ENCODE results near the gene DENND10. TPM values are rescaled to one million over a fixed set of nuclear protein-coding genes. Genes with fewer than 3 reads are reported as not detected.
"Not testable (repeated sequence)": the region's sequence is repeated elsewhere in the genome, so short reads cannot be mapped to it uniquely, and the experiment has no call there.

The DENND10 gene
- polyA plus RNA-seq, 3 donors: 11.7 to 38.8 (median 29.8) TPM

GRCh38 chr10:119153661-119154060, 49.7 kb downstream of the DENND10 start:
- WGBS, 3 donors: 95 to 97% (median 96%) methylated on average over 12 of the region's 12 CpGs
- no peak overlapping the region for H3K27ac ChIP-seq (ENCODE audit: low read depth, low read length)

GRCh38 chr10:119159332-119159731, 55.4 kb downstream of the DENND10 start:
- WGBS, 3 donors: 77 to 87% (median 85%) methylated on average over 8 of the region's 8 CpGs
- H3K27ac ChIP-seq (ENCODE audit: low read depth, low read length): no peak overlapping the region

GRCh38 chr10:119161680-119162451, 58.0 kb downstream of the DENND10 start:
- H3K27ac ChIP-seq (ENCODE audit: low read depth, low read length): no peak overlapping the region
- WGBS, 3 donors: 61 to 75% (median 62%) methylated on average over 11 of the region's 11 CpGs

- no peak overlapping the region for H3K27ac ChIP-seq (ENCODE audit: low read depth, low read length)
- WGBS, 3 donors: 90 to 92% (median 90%) methylated on average over 5 of the region's 5 CpGs
Measured at GRCh38 chr10:119162452-119163092, 58.7 kb downstream of the DENND10 start.

GRCh38 chr10:119165171-119166117, 61.5 kb downstream of the DENND10 start, which contains the start of gene SFXN4:
TSS of gene SFXN4 (minus strand) at chr10:119165714. CDS start at chr10:119165647, 67 bp downstream.
- WGBS, 3 donors: 0 to 1% (median 1%) methylated on average over 74 to 90 of the region's 90 CpGs
- peak within 1 kb of the TSS; percentile 30 for H3K27ac ChIP-seq (ENCODE audit: low read depth, low read length)

- 64 to 66% (median 66%) methylated on average over 7 of the region's 7 CpGs for WGBS, 3 donors
- H3K27ac ChIP-seq (ENCODE audit: low read depth, low read length): peak overlapping the region; percentile 30
Measured at GRCh38 chr10:119166118-119166500, 62.2 kb downstream of the DENND10 start.

GRCh38 chr10:119166564-119166963, 62.7 kb downstream of the DENND10 start:
- WGBS, 3 donors: 49 to 81% (median 55%) methylated on average over 8 of the region's 8 CpGs
- no peak overlapping the region for H3K27ac ChIP-seq (ENCODE audit: low read depth, low read length)

GRCh38 chr10:119167041-119167440, 63.1 kb downstream of the DENND10 start:
- no peak overlapping the region for H3K27ac ChIP-seq (ENCODE audit: low read depth, low read length)
- 81 to 85% (median 83%) methylated on average over 8 of the region's 8 CpGs for WGBS, 3 donors

GRCh38 chr10:119174109-119174508, 70.2 kb downstream of the DENND10 start:
- 46 to 89% (median 79%) methylated on average over 2 of the region's 2 CpGs for WGBS, 3 donors
- H3K27ac ChIP-seq (ENCODE audit: low read depth, low read length): no peak overlapping the region

- H3K27ac ChIP-seq (ENCODE audit: low read depth, low read length): no peak overlapping the region
- WGBS, 3 donors: 86 to 94% (median 93%) methylated on average over 6 of the region's 6 CpGs
Measured at GRCh38 chr10:119176166-119176565, 72.3 kb downstream of the DENND10 start.

- 7 to 21% (median 12%) methylated on average over 21 of the region's 21 CpGs for WGBS, 3 donors
- no peak overlapping the region for H3K27ac ChIP-seq (ENCODE audit: low read depth, low read length)
Measured at GRCh38 chr10:119177708-119178371, 73.9 kb downstream of the DENND10 start.

- H3K27ac ChIP-seq (ENCODE audit: low read depth, low read length): no peak within 1 kb of the TSS
- WGBS, 3 donors: 0 to 1% (median 0%) methylated on average over 42 to 45 of the region's 45 CpGs
Measured at GRCh38 chr10:119178372-119179119, 74.6 kb downstream of the DENND10 start, which contains the start of gene PRDX3. TSS of gene PRDX3 (minus strand) at chr10:119178812. CDS start at chr10:119178790, 22 bp downstream.

GRCh38 chr10:119180850-119181400, 77.0 kb downstream of the DENND10 start:
- WGBS, 3 donors: 95 to 97% (median 97%) methylated on average over 7 of the region's 7 CpGs
- not testable (repeated sequence) for H3K27ac ChIP-seq (ENCODE audit: low read depth, low read length)

GRCh38 chr10:119183664-119184412, 79.9 kb downstream of the DENND10 start:
- 70 to 91% (median 77%) methylated on average over 9 of the region's 9 CpGs for WGBS, 3 donors
- H3K27ac ChIP-seq (ENCODE audit: low read depth, low read length): no peak overlapping the region

Data from adipose tissue (tissue), 3 donors.